Endothelial cell of umbilical vein (primary cell): ENCODE results near the gene PRIM1. TPM values are rescaled to one million over a fixed set of nuclear protein-coding genes. Genes with fewer than 3 reads are reported as not detected.

Source experiments
- BruUV-seq: library from RNA; stranded (reverse); fragments of 400-500 nt; replicated peaks from 2 replicates; lab custom pipeline; 2021; lab: Mats Ljungman, UMichigan
- CTCF ChIA-PET: fragments of 300-600, 350-600 bp; sonication (Branson Sonifier 250); formaldehyde crosslinking; loops from one replicate; lab custom pipeline; 2021; ENCODE audit warnings: antibody characterized with exemption, inconsistent platforms; lab: Charles Lee
- POLR2A ChIA-PET: fragments of 300-600, 350-600 bp; sonication (Branson Sonifier 250); formaldehyde crosslinking; loops from one replicate; lab custom pipeline; 2021; ENCODE audit warnings: antibody characterized with exemption, inconsistent platforms; lab: Charles Lee
- DNase-seq: peaks from one replicate; pipeline ENCODE4 v3.0.0-alpha.2; 2011; ENCODE audit warnings: low read depth, low spot score
- FAIRE-seq: peaks from 2 replicates; lab custom pipeline; 2011; peaks lifted over from hg19 to GRCh38; lab: Jason Lieb, UNC
- H2AFZ ChIP-seq: 2 replicates; pipeline ENCODE4 v1.6.0; 2012; ENCODE audit warnings: low read depth, low read length, control low read depth, inconsistent platforms
- H3K27ac ChIP-seq: 2 replicates; pipeline ENCODE4 v1.5.1; 2011; ENCODE audit warnings: low read depth, mild to moderate bottlenecking, control low read depth, low read length, moderate library complexity; ENCODE audit not compliant: insufficient read depth
- H3K27me3 ChIP-seq, 2 experiments: 2 replicates each; pipeline versions ENCODE4 v1.6.0 to v1.6.1; 2011; ENCODE audit warnings: low read length in 2 of 2, mixed read lengths in 1 of 2; ENCODE audit not compliant: control insufficient read depth in 2 of 2, insufficient read depth in 2 of 2
- H3K36me3 ChIP-seq, 2 experiments: 2 replicates in 1 of 2; 3 replicates in 1 of 2; pipeline ENCODE4 v1.5.1; 2011; ENCODE audit warnings: low read length in 2 of 2, mild to moderate bottlenecking in 1 of 2, moderate library complexity in 1 of 2; ENCODE audit not compliant: control insufficient read depth in 2 of 2, insufficient read depth in 2 of 2; ENCODE audit errors: extremely low read depth in 1 of 2
- H3K4me1 ChIP-seq: 3 replicates; pipeline ENCODE4 v1.5.1; 2011; ENCODE audit warnings: mild to moderate bottlenecking, low read length; ENCODE audit not compliant: control insufficient read depth, insufficient read depth; ENCODE audit errors: extremely low read depth
- H3K4me2 ChIP-seq: 2 replicates; pipeline ENCODE4 v1.6.1; 2011; ENCODE audit warnings: low read length, control low read depth, mixed read lengths; ENCODE audit not compliant: insufficient read depth
- H3K4me3 ChIP-seq, 3 experiments: fragments of 200-600 bp in 1 of 3; sonication (generic), shearing (Covaris generic) in 1 of 3; replicated peaks in 1 of 3; 2 replicates each; pipeline ENCODE4 v1.5.1; 2011 to 2016; ENCODE audit warnings: control low read depth in 3 of 3, low read length in 3 of 3, mild to moderate bottlenecking in 2 of 3, inconsistent platforms in 1 of 3, low read depth in 1 of 3, moderate library complexity in 1 of 3; ENCODE audit not compliant: insufficient read depth in 1 of 3
- H3K79me2 ChIP-seq: 2 replicates; pipeline ENCODE4 v1.6.0; 2012; ENCODE audit warnings: low read length, inconsistent platforms; ENCODE audit not compliant: control insufficient read depth, insufficient read depth
- H3K9ac ChIP-seq: replicated peaks from 2 replicates; pipeline ENCODE3; 2011; ENCODE audit warnings: low read length, control low read depth; ENCODE audit not compliant: insufficient read depth; ENCODE audit errors: extremely low read depth
- H3K9me1 ChIP-seq: replicated peaks from 3 replicates; pipeline ENCODE4 v1.6.0; 2011; ENCODE audit warnings: mild to moderate bottlenecking, low read length; ENCODE audit not compliant: control insufficient read depth, insufficient read depth; ENCODE audit errors: extremely low read depth
- H3K9me3 ChIP-seq: replicated peaks from 2 replicates; pipeline ENCODE4 v1.5.1; 2012; ENCODE audit warnings: low read length, inconsistent platforms; ENCODE audit not compliant: control insufficient read depth, insufficient read depth
- H4K20me1 ChIP-seq: replicated peaks from 2 replicates; pipeline ENCODE3; 2011; ENCODE audit warnings: mild to moderate bottlenecking, low read length; ENCODE audit not compliant: control insufficient read depth, insufficient read depth; ENCODE audit errors: extremely low read depth
- EZH2 ChIP-seq: IDR thresholded peaks from 2 replicates; pipeline ENCODE4 v1.6.1; 2012; ENCODE audit warnings: borderline replicate concordance, low read depth, mild to moderate bottlenecking, moderate library complexity, low read length, inconsistent platforms; ENCODE audit not compliant: severe bottlenecking
- FOS ChIP-seq: IDR thresholded peaks from 2 replicates; pipeline ENCODE4 v1.6.1; 2011; ENCODE audit warnings: mild to moderate bottlenecking, low read length, moderate library complexity, borderline replicate concordance; ENCODE audit not compliant: insufficient read depth
- GATA2 ChIP-seq: IDR thresholded peaks from 2 replicates; pipeline ENCODE4 v1.7.0; 2011; ENCODE audit warnings: low read depth, mild to moderate bottlenecking, moderate library complexity, mixed read lengths, low read length; ENCODE audit not compliant: insufficient read length, insufficient read depth
- JUN ChIP-seq: IDR thresholded peaks from 2 replicates; pipeline ENCODE4 v1.6.1; 2011; ENCODE audit warnings: borderline replicate concordance, low read depth; ENCODE audit not compliant: insufficient read length, insufficient read depth
- MYC ChIP-seq: IDR thresholded peaks from one replicate; pipeline ENCODE4 v1.6.1; 2011; ENCODE audit warnings: mild to moderate bottlenecking, low read depth, low read length
- POLR2A ChIP-seq: IDR thresholded peaks from 2 replicates; pipeline ENCODE4 v1.6.1; 2012; ENCODE audit warnings: low read depth, mild to moderate bottlenecking, control low read depth, low read length
- POLR2AphosphoS5 ChIP-seq: IDR thresholded peaks from 2 replicates; pipeline ENCODE4 v1.6.1; 2012; ENCODE audit warnings: low read depth, mild to moderate bottlenecking, control low read depth, low read length, moderate library complexity; ENCODE audit not compliant: insufficient read depth
- dilution Hi-C: fragments of 300-500 bp; cut with MboI; formaldehyde crosslinking; loops from one replicate; pipeline ENCODE4 v1.15.0; 2019; ENCODE audit warnings: low sequenced_read_pairs; ENCODE audit not compliant: extremely low pct_ligation_motif_present
- intact Hi-C: fragments of 100-400 bp; cut with micrococcal nuclease; formaldehyde crosslinking; loops from one replicate; pipeline ENCODE4 v1.10.0; 2022
- polyA plus RNA-seq, 4 experiments: library from polyadenylated mRNA; depleted of rRNA in 3 of 4; stranded (reverse) in 3 of 4; unstranded in 1 of 4; fragments of >200 nt; gene quantifications; 2 replicates each; pipeline versions ENCODE4 v1.2.1 to v1.2.3, GENCODE V29; 2011 to 2012; ENCODE audit warnings: missing spikeins in 1 of 4
- total RNA-seq: library from RNA; stranded (reverse); gene quantifications from 2 replicates; pipeline ENCODE4 v1.2.3, GENCODE V29; 2021
- TF ChIP-seq, protein P1 (sequence below), 2 donors: IDR thresholded peaks; 1 replicate in 1 of 2; 2 replicates in 1 of 2; pipeline ENCODE4 v1.5.1; 2011; ENCODE audit warnings: low read length in 2 of 2, mild to moderate bottlenecking in 2 of 2, moderate library complexity in 2 of 2, control low read depth in 1 of 2, inconsistent platforms in 1 of 2, low read depth in 1 of 2; ENCODE audit not compliant: insufficient read depth in 1 of 2; ENCODE audit errors: extremely low read depth in 1 of 2
- TF ChIP-seq, protein P2 (sequence below): IDR thresholded peaks from 2 replicates; pipeline ENCODE4 v1.6.1; 2011; ENCODE audit not compliant: insufficient read depth, insufficient read length

The PRIM1 gene
- total and polyA plus RNA-seq, 2 donors (not counting 3 experiments of a cell fraction or from before 2014, with no cell fraction given): 10.9 to 12.1 TPM

DNA sequence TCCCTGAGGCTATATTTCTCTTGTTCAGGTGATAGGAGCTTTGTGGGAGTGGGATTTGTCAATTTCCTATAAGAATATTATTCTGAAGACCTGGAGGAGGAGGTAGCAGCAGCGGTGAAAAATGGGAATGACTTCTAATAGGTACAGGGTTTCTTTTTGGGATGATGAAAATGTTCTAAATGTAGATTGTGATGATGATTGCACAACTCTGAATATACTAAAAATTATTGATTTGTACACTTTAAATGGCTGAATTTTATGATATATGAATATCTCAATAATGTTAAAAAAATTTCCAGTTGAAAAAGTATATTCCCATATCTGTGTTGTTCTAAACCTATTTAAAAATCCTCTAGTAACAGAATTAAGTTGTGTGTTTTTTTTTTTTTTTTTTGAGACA, 33.8 kb upstream of the PRIM1 start:
- intact Hi-C loops (no loop called here), dilution Hi-C loops (no loop called here)
- Histone ChIP-seq H3K27ac (no peak overlapping the region), H3K9me3 (no peaks in the 10 kb centered on the region), H4K20me1 (no peaks in the 10 kb centered on the region), H3K79me2 (no peaks in the 10 kb centered on the region), H3K27me3 (peaks cover 0 to 2% of the 10 kb centered on the region in 2 experiments), H2AFZ (no peak overlapping the region), H3K9me1 (no peaks in the 10 kb centered on the region), H3K9ac (no peak overlapping the region), H3K4me2 (no peak overlapping the region), H3K4me3 (no peak overlapping the region), H3K36me3 (no peaks in the 10 kb centered on the region), H3K4me1 (no peaks in the 10 kb centered on the region)
- ChIA-PET POLR2A (no interaction called here), CTCF (no interaction called here)
- FAIRE-seq (no peak), DNase-seq (no peak)
- TF ChIP-seq, protein P1, sequence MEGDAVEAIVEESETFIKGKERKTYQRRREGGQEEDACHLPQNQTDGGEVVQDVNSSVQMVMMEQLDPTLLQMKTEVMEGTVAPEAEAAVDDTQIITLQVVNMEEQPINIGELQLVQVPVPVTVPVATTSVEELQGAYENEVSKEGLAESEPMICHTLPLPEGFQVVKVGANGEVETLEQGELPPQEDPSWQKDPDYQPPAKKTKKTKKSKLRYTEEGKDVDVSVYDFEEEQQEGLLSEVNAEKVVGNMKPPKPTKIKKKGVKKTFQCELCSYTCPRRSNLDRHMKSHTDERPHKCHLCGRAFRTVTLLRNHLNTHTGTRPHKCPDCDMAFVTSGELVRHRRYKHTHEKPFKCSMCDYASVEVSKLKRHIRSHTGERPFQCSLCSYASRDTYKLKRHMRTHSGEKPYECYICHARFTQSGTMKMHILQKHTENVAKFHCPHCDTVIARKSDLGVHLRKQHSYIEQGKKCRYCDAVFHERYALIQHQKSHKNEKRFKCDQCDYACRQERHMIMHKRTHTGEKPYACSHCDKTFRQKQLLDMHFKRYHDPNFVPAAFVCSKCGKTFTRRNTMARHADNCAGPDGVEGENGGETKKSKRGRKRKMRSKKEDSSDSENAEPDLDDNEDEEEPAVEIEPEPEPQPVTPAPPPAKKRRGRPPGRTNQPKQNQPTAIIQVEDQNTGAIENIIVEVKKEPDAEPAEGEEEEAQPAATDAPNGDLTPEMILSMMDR (IDR thresholded peaks at IDR 0.05; ENCODE audit: extremely low read depth in 1 of 2, insufficient read depth in 1 of 2, low read depth in 1 of 2, low read length in 2 of 2): no peak
- no peak for TF ChIP-seq EZH2
- no peak for TF ChIP-seq FOS
- TF ChIP-seq MYC: no peak
- TF ChIP-seq, protein P2, sequence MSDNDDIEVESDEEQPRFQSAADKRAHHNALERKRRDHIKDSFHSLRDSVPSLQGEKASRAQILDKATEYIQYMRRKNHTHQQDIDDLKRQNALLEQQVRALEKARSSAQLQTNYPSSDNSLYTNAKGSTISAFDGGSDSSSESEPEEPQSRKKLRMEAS: no peak
- no peak for TF ChIP-seq JUN
- TF ChIP-seq POLR2A: no peak
- no peak for TF ChIP-seq GATA2
- no peak for TF ChIP-seq POLR2AphosphoS5
- BruUV-seq: no TSS peak
